Lower leg skin (tissue), 3 donors: ENCODE measurements around the gene LAP3.

ENCODE experiments used
- POLR2A ChIP-seq, 2 donors: fragments of 450-650 bp; IDR thresholded peaks; one replicate each; pipeline ENCODE4 v1.6.1; 2016 to 2017; ENCODE audit warnings: antibody characterized with exemption in 2 of 2, mild to moderate bottlenecking in 1 of 2, moderate library complexity in 1 of 2
- TF ChIP-seq, protein P1 (sequence below), 3 donors: fragments of 450-650 bp; IDR thresholded peaks; one replicate each; pipeline ENCODE4 v1.5.1; 2016; ENCODE audit warnings: antibody characterized with exemption in 3 of 3, mild to moderate bottlenecking in 3 of 3, moderate library complexity in 2 of 3

DNA sequence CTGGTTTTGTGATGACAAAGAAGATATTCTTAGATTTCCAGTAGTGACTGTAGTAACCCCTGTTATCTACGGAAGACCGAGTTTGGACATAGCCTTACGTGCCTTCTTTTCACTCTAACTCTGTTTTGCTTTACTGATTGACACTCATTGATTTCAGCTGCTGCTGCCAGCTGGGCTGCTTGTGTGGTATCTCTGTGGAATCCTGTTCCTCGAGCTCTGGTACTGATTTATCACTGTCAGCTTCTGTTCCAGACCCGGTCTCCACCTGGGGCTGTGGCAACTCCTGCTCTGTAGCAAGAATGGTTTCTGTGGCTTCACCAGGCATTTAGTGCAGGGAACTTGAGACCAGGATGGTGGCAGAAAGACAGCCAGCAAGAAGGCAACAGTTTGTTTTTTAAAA is 24.6 kb upstream of the LAP3 start:
- TF ChIP-seq, protein P1, sequence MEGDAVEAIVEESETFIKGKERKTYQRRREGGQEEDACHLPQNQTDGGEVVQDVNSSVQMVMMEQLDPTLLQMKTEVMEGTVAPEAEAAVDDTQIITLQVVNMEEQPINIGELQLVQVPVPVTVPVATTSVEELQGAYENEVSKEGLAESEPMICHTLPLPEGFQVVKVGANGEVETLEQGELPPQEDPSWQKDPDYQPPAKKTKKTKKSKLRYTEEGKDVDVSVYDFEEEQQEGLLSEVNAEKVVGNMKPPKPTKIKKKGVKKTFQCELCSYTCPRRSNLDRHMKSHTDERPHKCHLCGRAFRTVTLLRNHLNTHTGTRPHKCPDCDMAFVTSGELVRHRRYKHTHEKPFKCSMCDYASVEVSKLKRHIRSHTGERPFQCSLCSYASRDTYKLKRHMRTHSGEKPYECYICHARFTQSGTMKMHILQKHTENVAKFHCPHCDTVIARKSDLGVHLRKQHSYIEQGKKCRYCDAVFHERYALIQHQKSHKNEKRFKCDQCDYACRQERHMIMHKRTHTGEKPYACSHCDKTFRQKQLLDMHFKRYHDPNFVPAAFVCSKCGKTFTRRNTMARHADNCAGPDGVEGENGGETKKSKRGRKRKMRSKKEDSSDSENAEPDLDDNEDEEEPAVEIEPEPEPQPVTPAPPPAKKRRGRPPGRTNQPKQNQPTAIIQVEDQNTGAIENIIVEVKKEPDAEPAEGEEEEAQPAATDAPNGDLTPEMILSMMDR (IDR thresholded peaks at IDR 0.05) = no peak
- TF ChIP-seq POLR2A (IDR thresholded peaks at IDR 0.05) = no peak
